Adrenal gland (tissue), 5 donors: ENCODE data around the gene SOBP.

ENCODE experiments used
- CTCF ChIP-seq, 6 experiments: fragments of 450-650 bp in 4 of 6; fragments of 200-600 bp in 2 of 6; sonication (generic) in 1 of 6; IDR thresholded peaks; 1 replicate in 5 of 6; 2 replicates in 1 of 6; pipeline versions ENCODE4 v1.5.1 to v1.8.0; 2016 to 2021; ENCODE audit warnings: antibody characterized with exemption in 6 of 6, mild to moderate bottlenecking in 2 of 6, moderate library complexity in 1 of 6
- POLR2A ChIP-seq, 2 donors: fragments of 450-650 bp; IDR thresholded peaks; one replicate each; pipeline ENCODE4 v1.6.1; 2017; ENCODE audit warnings: antibody characterized with exemption in 2 of 2, mild to moderate bottlenecking in 2 of 2, moderate library complexity in 1 of 2
- donor health status: DM: no; HTN: no; CAD: no.

GRCh38 chr6:107655864-107656263, 165.9 kb downstream of the SOBP start:
- TF ChIP-seq POLR2A (IDR thresholded peaks at IDR 0.05) (no peak), CTCF (IDR thresholded peaks at IDR 0.05) (no peak)
